Activated CD4-positive, alpha-beta memory T cell treated with anti-CD3 and anti-CD28 coated beads for 36 hours (primary cell): ENCODE data around the gene PSD4. TPM values are rescaled to one million over a fixed set of nuclear protein-coding genes. Genes with fewer than 3 reads are reported as not detected.

Source experiments
- CTCF ChIA-PET: fragments of 350-600 bp; sonication (Branson Sonifier 250); formaldehyde crosslinking; loops from one replicate; lab custom pipeline; 2021; ENCODE audit warnings: antibody characterized with exemption, inconsistent platforms; lab: Charles Lee
- POLR2A ChIA-PET: fragments of 350-600 bp; sonication (Branson Sonifier 250); formaldehyde crosslinking; loops from one replicate; lab custom pipeline; 2021; ENCODE audit warnings: antibody characterized with exemption; lab: Charles Lee
- DNase-seq: peaks from one replicate; pipeline ENCODE4 v3.0.0-alpha.2; 2020
- H3K27ac Mint-ChIP-seq: one replicate; pipeline ENCODE4 v1.8.0; 2021; ENCODE audit warnings: mixed read lengths
- H3K27me3 Mint-ChIP-seq: one replicate; pipeline ENCODE4 v1.8.0; 2021; ENCODE audit warnings: mixed read lengths
- H3K36me3 Mint-ChIP-seq: one replicate; pipeline ENCODE4 v1.8.0; 2021; ENCODE audit warnings: mixed read lengths
- H3K4me1 Mint-ChIP-seq: one replicate; pipeline ENCODE4 v1.8.0; 2021; ENCODE audit warnings: low read depth, mixed read lengths
- H3K4me3 Mint-ChIP-seq: one replicate; pipeline ENCODE4 v1.8.0; 2021; ENCODE audit warnings: mild to moderate bottlenecking, mixed read lengths
- H3K9me3 Mint-ChIP-seq: one replicate; pipeline ENCODE4 v1.8.0; 2021; ENCODE audit warnings: mixed read lengths
- intact Hi-C: fragments of 100-400 bp; cut with micrococcal nuclease; formaldehyde crosslinking; loops from one replicate; pipeline ENCODE4 v1.15.1; 2023
- total RNA-seq, 2 experiments: library from RNA; stranded (reverse); gene quantifications; one replicate each; pipeline ENCODE4 v1.2.3, GENCODE V29; 2021

The PSD4 gene
- 100 to 1,000 TPM; 156 to 170 TPM for total RNA-seq

DNA sequence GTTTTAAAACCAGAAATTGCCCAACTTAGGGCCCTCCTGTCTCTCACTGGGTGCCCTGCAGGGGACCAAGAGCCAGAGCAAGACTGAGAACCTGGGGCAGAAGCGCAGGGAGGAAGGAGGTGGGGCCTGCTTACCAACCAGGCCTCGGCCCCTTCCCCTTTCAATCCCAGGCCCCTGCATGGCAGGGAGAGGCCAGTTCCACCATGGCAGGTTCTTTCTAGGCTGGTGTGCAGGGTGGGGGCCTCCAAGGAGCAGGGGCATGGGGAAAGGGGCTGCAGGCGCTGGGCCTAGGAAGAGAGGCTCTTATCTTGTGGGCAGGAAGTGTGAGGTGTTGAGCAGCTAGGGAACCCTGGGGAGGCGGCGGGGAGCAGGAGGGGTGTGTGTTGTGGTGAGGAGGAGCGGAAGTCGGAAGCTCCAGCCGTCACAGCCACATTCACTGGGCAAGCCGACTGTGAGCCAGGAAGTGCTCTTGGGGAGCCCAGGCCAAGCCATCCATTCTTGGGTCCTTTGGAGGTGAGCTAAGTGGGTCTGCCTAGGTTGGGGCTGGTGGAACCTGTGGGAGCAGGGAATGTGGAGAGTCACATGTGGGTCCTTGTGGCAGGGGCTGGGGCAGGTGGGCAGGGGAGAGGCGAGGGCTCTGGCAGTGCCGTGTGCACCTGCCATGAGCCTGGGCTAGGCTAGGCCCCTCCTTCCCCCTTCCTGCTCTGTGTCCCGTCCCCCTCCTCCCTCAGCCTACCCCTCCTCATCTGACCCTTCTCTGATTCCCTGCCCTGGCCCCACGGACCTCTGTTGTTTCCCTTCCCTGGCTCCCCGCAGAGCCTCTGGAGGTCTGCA is at the start of gene PSD4:
TSS of gene PSD4 (plus strand) at position 430 of the 834 bp plus-strand sequence. CDS start 8,486 bp downstream, outside the sequence.
- ChIA-PET POLR2A (interaction anchor here (1.0 to 5.3 kb wide), 14 partner anchors 9 to 189 kb away, joined by 3 to 74 read pairs (median 10); no protein-coding TSS in a partner anchor), CTCF (interaction anchor here (0.8 to 6.1 kb wide), 17 partner anchors 8 to 216 kb away, joined by 3 to 118 read pairs (median 6); no protein-coding TSS in a partner anchor)
- H3K4me3 Mint-ChIP-seq: peak within 1 kb of the TSS; percentile 95
- peak; percentile 95 for DNase-seq
- peaks cover 6% of the 10 kb centered on the region for H3K9me3 Mint-ChIP-seq
- H3K27ac Mint-ChIP-seq: peak within 1 kb of the TSS; percentile 94
- peaks cover 74% of the 10 kb centered on the region for H3K4me1 Mint-ChIP-seq
- peaks cover 52% of the 10 kb centered on the region for H3K36me3 Mint-ChIP-seq
- H3K27me3 Mint-ChIP-seq: peaks cover 2% of the 10 kb centered on the region
- intact Hi-C loops: loop anchor here (1.0 to 2.0 kb wide), 5 partner anchors 15 to 89 kb away; no protein-coding TSS in a partner anchor

DNA sequence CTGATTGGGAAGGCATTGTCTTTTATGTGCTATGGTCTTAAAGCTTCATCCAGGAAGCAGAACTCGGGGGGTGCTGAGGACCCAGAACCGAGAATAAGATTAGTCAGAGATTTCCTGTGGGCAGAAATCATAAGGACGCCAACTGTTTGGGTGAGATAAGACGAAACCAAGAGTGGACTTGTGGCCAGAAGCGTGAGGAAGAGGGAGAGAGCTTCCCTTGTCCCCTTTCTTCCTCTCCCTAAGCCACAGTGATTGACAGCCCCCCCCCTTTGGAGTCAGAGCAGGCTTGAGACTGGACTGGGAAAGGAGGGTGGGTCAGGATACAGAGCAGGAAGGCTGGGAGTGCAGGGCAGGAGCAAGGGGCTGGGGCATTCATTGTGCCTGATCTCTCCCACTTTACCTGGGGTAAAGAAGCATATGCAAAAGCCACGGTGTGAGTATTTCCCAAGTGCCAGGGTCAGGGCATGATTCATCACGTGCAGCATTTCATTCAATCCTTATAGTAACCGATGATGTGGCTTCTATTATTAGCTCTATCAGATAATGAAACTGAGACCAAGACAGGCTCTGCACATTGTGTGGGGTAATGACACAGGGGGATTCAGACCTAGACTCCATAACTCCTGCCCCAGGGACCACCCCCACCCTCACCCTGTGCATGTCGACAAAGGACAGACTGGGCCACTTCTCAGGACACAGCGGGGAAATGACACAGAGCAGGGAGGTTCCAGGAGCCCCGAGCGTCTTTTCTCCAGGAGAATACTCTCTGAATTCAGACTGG is 49.4 kb upstream of the PSD4 start:
- ChIA-PET POLR2A (no interaction called here), CTCF (interaction anchor here (1.5 to 3.1 kb wide), 2 partner anchors 13 to 44 kb away, joined by 8 to 26 read pairs; no protein-coding TSS in a partner anchor)
- Mint-ChIP-seq H3K4me3 (no peak overlapping the region), H3K27ac (peak overlapping the region; percentile 3), H3K27me3 (peaks cover 12% of the 10 kb centered on the region), H3K9me3 (no peaks in the 10 kb centered on the region), H3K4me1 (peaks cover 34% of the 10 kb centered on the region), H3K36me3 (no peaks in the 10 kb centered on the region)
- intact Hi-C loops: loop anchor here (1.0 kb wide), 1 partner anchor 20 kb away; no protein-coding TSS in a partner anchor
- peak; percentile 29 for DNase-seq

DNA sequence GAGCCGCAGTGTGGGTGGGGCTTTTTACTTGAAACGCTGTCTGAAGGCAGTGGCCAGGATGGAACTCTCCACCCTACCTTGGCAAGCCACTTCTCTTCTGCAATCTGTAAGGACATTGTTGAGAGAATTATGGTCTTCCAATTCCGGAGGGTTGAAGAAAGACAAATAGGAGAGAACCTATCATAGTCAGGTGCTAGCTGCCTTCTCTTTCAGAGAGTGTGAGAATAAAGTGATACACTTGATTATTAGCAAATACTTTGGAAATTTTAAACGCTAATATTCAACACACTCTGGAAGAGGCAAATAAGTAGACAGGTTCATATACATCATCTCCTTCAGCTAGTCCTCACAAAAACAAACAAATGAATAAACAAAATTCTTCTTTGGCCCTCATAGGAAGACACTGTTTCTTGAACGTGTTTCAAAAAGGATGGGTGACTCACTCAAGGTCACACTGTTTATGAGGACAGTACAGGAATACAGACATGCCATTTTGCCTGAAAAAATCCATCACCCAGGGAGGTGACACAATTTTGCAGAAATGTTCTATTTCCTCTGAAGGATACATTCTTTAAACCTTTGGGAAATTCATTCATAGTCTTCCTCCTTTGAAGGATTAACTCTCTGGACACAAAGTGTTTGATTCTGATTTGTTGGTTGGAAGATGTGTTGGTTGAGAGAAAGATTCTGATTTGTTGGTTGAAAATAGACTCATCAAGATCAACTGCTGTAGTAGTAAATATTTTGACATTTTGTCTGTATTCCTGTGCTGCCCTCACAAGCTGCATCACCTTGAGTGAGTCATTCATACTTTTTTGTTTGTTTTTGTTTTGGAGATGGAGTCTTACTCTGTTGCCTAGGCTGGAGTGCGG is 48.6 kb upstream of the PSD4 start:
- Mint-ChIP-seq H3K27ac (no peak overlapping the region), H3K4me3 (no peak overlapping the region), H3K36me3 (no peaks in the 10 kb centered on the region), H3K4me1 (peaks cover 32% of the 10 kb centered on the region), H3K9me3 (no peaks in the 10 kb centered on the region), H3K27me3 (peaks cover 11% of the 10 kb centered on the region)
- DNase-seq: no peak
- intact Hi-C loops: loop anchor here (1.0 kb wide), 1 partner anchor 21 kb away; no protein-coding TSS in a partner anchor
- CTCF ChIA-PET: interaction anchor here (1.5 to 3.1 kb wide), 2 partner anchors 12 to 45 kb away, joined by 8 to 26 read pairs; no protein-coding TSS in a partner anchor
- POLR2A ChIA-PET: no interaction called here

DNA sequence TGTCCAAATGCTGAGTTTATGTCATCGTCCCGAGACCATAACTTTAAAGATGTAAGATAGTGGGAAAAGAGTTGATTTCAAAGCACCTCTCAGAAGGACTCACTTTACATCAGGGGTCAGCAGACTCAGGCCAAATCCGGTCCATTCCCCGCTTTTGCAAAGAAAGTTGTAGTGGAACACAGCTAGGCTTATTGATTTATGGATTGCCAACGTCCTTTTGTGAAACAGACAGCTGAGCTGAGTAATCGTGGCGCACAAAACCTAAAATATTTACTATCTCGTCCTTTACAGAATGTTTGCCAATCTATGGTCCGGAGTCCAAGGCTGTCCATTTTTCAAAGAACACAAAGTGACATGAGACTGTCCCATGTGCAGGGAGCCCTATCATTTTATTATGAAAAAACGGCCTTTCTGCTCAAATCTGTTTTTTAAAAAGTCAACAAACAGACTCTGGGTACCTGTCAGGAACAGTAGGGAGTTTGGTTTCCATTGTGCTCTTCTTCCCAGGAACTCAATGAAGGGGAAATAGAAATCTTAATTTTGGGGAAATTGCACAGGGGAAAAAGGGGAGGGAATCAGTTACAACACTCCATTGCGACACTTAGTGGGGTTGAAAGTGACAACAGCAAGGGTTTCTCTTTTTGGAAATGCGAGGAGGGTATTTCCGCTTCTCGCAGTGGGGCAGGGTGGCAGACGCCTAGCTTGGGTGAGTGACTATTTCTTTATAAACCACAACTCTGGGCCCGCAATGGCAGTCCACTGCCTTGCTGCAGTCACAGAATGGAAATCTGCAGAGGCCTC is 46.7 kb upstream of the PSD4 start, which contains the start of gene IL1RN:
TSS of gene IL1RN (plus strand) at position 754 of the 801 bp plus-strand sequence. CDS start at position 781, 27 bp downstream.
- no peak for DNase-seq
- H3K27ac Mint-ChIP-seq: no peak within 1 kb of the TSS
- ChIA-PET CTCF (interaction anchor here (0.8 to 3.1 kb wide), 3 partner anchors 10 to 76 kb away, joined by 3 to 26 read pairs (median 4); no protein-coding TSS in a partner anchor), POLR2A (no interaction called here)
- no peaks in the 10 kb centered on the region for H3K36me3 Mint-ChIP-seq
- H3K4me3 Mint-ChIP-seq: no peak within 1 kb of the TSS
- intact Hi-C loops: no loop called here
- peaks cover 9% of the 10 kb centered on the region for H3K27me3 Mint-ChIP-seq
- no peaks in the 10 kb centered on the region for H3K9me3 Mint-ChIP-seq
- peaks cover 29% of the 10 kb centered on the region for H3K4me1 Mint-ChIP-seq

DNA sequence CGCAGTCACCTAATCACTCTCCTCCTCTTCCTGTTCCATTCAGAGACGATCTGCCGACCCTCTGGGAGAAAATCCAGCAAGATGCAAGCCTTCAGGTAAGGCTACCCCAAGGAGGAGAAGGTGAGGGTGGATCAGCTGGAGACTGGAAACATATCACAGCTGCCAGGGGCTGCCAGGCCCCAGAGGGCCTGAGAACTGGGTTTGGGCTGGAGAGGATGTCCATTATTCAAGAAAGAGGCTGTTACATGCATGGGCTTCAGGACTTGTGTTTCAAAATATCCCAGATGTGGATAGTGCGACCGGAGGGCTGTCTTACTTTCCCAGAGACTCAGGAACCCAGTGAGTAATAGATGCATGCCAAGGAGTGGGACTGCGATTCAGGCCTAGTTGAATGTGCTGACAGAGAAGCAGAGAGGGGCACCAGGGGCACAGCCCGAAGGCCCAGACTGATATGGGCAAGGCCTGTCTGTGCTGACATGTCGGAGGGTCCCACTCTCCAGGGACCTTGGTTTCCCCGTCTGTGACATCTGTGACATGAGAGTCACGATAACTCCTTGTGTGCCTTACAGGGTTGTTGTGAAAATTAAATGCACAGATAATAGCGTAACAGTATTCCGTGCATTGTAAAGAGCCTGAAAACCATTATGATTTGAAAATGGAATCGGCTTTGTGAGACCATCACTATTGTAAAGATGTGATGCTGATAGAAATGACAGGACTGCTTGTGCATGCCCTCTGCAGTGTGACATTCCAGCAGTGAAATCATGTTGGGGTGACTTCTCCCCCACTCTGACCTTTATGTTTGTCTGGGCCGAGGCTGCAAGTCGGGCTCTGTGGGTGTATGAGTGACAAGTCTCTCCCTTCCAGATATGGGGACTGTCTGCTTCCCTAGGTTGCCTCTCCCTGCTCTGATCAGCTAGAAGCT is 45.9 kb upstream of the PSD4 start:
- Mint-ChIP-seq H3K27ac (no peak overlapping the region), H3K27me3 (peaks cover 9% of the 10 kb centered on the region), H3K9me3 (no peaks in the 10 kb centered on the region)

DNA sequence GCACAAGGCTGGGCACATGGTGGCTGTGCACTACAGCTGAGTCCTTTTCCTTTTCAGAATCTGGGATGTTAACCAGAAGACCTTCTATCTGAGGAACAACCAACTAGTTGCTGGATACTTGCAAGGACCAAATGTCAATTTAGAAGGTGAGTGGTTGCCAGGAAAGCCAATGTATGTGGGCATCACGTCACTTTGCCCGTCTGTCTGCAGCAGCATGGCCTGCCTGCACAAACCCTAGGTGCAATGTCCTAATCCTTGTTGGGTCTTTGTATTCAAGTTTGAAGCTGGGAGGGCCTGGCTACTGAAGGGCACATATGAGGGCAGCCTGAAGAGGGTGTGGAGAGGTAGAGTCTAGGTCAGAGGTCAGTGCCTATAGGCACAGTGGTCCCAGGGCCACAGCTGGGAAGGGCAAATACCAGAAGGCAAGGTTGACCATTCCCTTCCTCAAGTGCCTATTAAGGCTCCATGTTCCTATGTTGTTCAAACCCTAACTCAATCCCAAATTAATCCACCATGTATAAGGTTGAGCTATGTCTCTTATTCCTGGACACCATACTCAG is 44.2 kb upstream of the PSD4 start:
- intact Hi-C loops: no loop called here
- POLR2A ChIA-PET: no interaction called here

More for the DNA sequence above, 45.9 kb upstream of the PSD4 start:
- POLR2A ChIA-PET: interaction anchor here (0.5 kb wide), 1 partner anchor 262 kb away, joined by 4 read pairs; no protein-coding TSS in a partner anchor
- DNase-seq: no peak
- no peak overlapping the region for H3K4me3 Mint-ChIP-seq
- CTCF ChIA-PET: interaction anchor here (0.7 to 1.4 kb wide), 4 partner anchors 43 to 76 kb away, joined by 3 to 6 read pairs (median 4); no protein-coding TSS in a partner anchor
- H3K36me3 Mint-ChIP-seq: no peaks in the 10 kb centered on the region
- intact Hi-C loops: no loop called here
- peaks cover 29% of the 10 kb centered on the region for H3K4me1 Mint-ChIP-seq

DNA sequence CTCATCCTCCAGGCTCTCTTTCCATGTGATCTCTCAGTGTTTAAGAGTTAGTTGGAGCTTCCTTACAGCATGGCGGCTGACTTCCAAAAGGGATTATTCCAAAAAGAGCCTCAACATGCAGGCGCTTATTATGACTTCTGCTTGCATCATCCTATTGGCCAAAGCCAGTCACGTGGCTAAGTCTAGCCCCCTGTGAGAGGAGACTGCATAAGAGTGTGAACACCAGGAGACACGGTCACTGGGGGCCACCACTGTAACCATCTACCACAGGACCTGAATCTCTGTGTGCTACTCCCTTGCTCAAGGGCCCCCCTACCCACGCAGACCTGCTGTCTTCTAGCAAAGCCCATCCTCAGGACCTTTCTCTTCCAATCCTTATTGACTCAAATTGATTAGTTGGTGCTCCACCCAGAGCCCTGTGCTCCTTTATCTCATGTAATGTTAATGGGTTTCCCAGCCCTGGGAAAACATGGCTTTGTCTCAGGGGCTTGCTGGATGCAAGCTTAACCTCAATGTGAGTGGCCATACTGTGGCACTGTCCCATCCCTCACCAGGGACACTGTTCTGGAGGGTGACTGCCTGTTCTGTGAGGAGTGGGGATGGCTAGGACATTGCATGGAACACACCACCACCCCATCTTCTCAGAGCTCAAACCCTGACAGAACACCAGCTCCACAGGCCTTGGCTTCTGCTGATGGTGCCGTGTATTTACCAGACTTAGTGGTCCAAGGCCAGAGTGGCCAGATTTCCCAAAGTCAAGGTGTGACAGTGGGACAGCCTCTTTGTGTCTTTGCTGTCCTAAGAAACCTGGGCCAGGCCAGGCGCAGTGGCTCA is 42.2 kb upstream of the PSD4 start:
- intact Hi-C loops: no loop called here
- POLR2A ChIA-PET: no interaction called here
- Mint-ChIP-seq H3K27me3 (no peaks in the 10 kb centered on the region), H3K36me3 (no peaks in the 10 kb centered on the region), H3K4me1 (peaks cover 9% of the 10 kb centered on the region), H3K9me3 (no peaks in the 10 kb centered on the region), H3K27ac (no peak overlapping the region), H3K4me3 (no peak overlapping the region)
- CTCF ChIA-PET: no interaction called here
- DNase-seq: no peak

More for the DNA sequence above, 44.2 kb upstream of the PSD4 start:
- Mint-ChIP-seq H3K4me1 (peaks cover 18% of the 10 kb centered on the region), H3K27me3 (peaks cover 3% of the 10 kb centered on the region), H3K9me3 (no peaks in the 10 kb centered on the region), H3K4me3 (no peak overlapping the region), H3K36me3 (no peaks in the 10 kb centered on the region), H3K27ac (no peak overlapping the region)
- CTCF ChIA-PET: interaction anchor here (0.9 to 2.1 kb wide), 3 partner anchors 8 to 71 kb away, joined by 3 to 11 read pairs (median 6); no protein-coding TSS in a partner anchor
- no peak for DNase-seq

DNA sequence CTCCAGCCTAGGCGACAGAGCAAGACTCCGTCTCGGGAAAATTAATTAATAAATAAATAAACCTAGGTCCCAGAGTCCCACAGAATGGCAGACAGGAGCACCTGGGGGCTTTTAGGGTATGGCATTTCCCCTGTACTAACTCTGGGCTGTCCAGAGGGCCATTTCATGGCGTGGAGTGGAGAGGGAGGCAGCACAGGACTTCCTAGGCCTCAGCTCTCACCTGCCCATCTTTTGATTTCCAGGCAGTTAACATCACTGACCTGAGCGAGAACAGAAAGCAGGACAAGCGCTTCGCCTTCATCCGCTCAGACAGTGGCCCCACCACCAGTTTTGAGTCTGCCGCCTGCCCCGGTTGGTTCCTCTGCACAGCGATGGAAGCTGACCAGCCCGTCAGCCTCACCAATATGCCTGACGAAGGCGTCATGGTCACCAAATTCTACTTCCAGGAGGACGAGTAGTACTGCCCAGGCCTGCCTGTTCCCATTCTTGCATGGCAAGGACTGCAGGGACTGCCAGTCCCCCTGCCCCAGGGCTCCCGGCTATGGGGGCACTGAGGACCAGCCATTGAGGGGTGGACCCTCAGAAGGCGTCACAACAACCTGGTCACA is 41.3 kb upstream of the PSD4 start:
- DNase-seq: no peak
- ChIA-PET POLR2A (no interaction called here), CTCF (interaction anchor here (10.8 kb wide), 1 partner anchor 53 kb away, joined by 239 read pairs; no protein-coding TSS in a partner anchor)
- Mint-ChIP-seq H3K4me1 (peaks cover 9% of the 10 kb centered on the region), H3K36me3 (no peaks in the 10 kb centered on the region), H3K9me3 (no peaks in the 10 kb centered on the region), H3K27me3 (no peaks in the 10 kb centered on the region), H3K4me3 (no peak overlapping the region), H3K27ac (no peak overlapping the region)
- intact Hi-C loops: no loop called here
